HG03196 (cell line): Measurements from ENCODE around the gene SLC5A1.

Experiments
- ATAC-seq: cut with Tn5 transposase; IDR thresholded peaks from one replicate; pipeline ENCODE4 v1.9.1; 2021; ENCODE audit not compliant: unreplicated experiment

The SLC5A1 gene

DNA sequence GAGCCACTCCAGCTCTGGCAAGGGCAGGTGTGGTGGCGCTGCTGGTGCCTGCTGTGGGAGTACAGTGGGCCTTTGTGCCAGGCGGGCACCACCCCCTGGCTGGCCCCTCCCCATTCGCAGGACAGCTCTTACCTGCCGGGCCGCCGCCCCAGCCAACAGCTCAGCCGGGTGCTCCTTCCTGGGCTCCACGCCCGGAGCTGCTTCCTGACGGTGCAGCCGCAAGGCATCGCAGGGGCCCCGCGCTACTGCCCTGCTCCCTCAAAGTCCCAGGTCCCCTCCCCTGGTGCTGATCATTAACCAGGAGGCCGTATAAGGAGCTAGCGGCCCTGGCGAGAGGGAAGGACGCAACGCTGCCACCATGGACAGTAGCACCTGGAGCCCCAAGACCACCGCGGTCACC lies at the start of gene SLC5A1:
TSS of gene SLC5A1 (plus strand) at position 338 of the 400 bp plus-strand sequence. CDS start at position 359, 21 bp downstream.
- ATAC-seq = no peak

DNA sequence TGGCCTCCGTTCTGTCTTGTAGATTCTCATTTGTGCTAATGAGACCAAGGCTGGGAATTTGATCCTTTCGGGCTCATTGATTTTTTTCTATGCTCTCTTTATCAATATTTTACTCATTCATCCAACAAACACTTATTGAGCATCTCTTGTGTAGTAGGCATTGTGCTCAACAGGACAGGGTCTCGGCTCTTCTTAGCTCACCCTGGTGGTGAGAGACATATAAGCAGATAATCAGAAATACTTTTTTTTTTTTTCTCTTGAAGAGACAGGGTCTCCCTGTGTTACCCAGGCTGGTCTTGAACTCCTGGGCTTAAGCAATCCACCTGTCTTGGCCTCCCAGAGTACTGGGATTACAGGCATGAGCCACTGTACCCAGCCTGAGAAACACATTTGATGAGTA lies 48.0 kb upstream of the SLC5A1 start:
- ATAC-seq = no peak

DNA sequence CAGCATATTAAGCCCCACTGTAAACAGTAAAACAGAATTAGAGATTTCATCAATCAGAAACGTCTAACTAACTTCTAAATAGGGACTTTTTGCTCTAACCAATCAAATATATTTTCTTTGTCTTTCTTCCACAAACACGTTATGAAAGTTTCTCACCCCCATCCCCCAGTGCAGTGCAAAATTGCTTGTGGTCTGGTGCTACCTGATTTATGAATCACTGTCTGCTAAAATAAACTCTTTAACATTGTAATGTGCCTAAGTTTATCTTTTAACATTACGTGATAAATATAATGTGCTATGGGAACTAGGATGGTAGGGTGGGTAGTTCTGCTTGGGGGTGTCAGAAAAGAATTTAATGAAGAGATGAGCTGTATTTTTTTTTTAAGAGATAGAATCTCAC lies 47.3 kb upstream of the SLC5A1 start:
- no peak for ATAC-seq

DNA sequence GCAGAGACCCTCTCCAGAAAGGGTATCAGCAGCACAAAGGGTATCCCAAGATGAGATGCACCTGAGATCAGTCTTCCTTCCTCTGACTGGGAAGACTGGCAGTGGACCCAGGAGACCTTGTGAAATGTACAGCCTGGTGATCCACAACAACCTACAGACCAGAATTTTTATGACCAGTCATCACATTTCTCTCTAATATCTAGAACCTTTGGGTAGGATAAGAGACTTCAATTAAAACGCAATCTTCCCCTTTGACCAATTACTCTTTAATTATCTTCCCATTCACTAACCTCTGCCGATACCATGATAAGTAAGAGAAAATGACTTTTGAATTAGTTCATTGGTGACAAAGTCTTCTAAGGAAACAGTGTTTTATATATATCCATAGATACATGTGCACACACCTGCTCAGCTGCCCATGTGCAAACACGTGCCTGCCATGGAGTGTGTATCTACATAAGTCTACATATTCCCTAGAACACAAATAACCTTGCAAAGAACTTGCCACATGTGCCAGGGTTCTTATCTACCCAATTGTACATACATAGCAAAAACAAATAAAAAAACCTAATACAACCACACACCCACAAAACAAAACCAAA lies 44.2 kb upstream of the SLC5A1 start:
- ATAC-seq = no peak

DNA sequence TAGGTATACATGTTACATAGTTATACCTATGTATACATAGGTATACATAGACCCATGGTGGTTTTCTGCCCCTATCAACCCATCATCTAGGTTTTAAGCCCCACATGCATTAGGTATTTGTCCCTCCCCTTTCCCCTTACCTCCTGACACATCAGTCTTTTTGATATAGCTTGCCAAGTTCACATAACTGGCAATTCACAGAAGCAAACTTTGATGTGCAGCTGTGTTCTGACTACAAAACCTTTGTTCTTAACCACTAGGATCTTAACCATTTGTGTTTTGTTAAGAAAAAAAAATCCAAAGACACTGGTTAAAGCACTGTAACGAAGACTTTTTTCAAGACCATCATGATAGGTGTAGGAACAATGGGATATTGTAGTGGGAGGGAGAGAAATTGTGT lies 42.9 kb upstream of the SLC5A1 start:
- no peak for ATAC-seq

DNA sequence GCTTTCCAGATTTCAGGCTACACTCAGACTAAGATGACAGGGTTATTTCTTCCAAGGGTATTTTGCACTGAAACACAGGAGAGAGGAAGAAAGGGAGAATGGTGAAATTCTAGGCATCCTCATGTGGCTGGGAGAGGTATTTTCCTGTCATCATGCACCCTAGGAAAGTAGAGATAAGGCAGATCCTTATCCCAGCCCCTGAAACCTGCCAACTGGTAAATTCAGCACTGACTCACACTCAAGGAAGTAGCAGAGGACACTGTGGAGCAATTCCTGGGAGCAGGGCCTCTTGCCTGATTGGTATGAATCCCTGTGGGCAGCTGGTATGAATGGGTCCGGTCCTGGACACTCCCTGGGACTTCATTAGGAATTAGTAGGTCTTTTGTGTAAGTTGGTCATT lies 37.6 kb upstream of the SLC5A1 start:
- no peak for ATAC-seq

DNA sequence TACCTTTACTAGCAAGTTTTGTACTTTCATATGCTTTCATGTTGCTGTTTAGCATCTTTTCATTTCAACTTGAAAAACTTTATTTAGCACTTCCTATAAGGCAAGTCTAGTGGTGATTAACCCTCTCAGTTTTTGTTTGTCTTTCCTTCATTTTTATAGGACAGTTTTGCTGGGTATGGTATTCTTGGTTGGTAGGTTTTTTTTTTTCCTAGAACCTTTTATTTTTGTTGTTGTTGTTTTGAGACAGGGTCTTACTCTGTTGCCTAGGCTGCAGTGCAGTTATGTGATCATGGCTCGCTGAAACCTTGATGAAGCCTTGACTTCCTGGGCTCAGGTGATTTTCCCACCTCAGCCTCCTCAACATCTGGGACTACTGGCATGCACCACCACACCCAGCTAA lies 29.9 kb upstream of the SLC5A1 start:
- no peak for ATAC-seq

DNA sequence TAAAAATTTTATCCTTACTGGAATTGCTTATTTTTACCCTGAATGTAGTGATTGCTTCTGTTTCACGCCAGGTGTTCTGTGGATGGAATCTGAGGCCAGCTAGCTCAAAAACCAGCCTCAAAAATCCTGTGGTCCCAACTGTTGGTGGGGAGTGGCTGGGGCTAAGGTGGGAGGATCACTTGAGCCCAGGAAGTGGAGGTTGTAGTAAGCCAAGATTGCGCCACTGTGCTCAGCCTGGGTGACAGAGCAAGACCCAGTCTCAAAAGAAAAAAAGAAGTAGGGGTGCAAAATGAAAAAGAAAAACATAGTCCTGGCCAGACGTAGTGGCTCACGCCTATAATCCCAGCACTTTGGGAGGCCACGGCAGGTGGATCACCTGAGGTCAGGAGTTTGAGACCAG lies 27.0 kb upstream of the SLC5A1 start:
- ATAC-seq = no peak

DNA sequence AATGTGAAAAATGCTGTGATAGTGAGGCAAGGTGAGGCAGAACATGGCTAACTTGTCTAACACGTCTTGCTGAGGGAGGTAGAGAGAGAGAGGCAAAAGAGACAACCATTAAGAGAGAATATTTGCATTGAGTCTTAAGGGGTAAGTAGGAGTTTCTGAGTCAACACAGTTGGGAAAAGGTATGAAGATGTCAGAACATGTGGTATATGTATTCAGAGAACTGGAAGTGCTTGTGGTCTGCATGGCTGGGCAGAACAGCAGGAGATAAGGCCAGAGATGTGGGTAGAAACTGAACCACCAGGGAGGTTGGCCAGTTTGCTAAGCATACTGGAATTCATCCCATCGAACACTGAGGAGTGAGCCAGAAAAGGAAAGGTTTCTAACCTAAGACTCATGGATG lies 25.0 kb upstream of the SLC5A1 start:
- ATAC-seq = no peak

DNA sequence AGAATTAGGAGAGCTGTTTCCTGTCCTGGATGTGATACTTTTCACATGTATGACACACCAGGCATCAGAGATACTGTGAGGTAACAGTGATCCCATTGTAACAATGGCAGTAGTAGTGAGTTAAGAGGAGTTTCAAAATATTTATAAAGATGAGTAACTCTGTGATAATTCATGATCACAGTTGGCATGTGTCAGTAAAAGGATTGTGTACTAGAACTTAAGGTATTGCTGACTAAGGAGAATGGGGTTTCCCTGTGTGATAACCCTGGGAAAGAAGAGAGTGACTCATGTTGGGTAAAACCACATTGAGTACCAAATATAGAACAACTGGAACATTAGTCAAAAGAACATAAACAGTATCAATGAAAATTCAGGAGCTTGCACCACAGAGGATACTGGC lies 22.9 kb upstream of the SLC5A1 start:
- no peak for ATAC-seq

DNA sequence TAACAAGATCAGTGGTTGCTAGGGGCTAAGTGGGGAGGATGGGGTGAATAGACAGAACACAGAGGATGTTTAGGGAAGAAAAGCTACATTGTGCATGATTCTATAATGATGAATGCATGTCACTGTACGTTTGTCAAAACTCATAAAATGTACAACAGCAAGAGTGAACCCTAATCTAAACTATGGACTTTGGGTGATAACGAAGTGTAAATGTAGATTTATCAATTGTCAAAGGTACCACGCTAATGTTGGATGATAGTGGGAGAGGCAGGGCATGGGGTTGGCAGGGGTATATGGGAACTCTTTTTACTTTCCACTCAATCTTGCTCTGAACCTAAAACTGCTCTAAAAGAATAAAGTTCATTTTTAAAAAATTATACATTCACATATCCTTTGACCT lies 21.3 kb upstream of the SLC5A1 start:
- ATAC-seq = no peak

DNA sequence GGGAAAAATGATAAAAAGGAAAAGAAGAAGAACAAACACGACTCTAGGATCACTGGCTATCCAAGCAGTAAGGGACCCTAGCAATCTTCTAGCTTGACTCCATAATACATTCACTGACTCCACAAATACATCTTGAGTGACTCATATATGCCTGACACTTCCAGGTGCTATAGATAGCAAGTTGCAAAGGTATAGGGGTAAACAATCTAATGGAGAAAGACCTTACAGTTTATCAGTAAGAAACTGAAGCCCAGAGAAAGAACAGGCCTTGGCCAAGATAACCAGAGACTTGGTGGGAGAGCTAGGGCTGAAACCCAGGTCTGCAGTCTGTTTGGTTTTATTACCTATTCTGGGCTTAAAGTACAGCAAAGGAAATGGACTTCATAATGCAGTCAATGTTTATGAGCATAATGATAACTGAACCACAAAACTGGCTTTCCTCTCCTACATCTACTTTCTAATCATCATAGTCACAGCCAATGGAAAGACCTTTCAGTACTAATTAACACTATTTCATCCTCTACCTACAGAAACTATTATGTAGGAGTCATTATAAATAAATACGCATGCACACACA lies 19.7 kb upstream of the SLC5A1 start:
- no peak for ATAC-seq

DNA sequence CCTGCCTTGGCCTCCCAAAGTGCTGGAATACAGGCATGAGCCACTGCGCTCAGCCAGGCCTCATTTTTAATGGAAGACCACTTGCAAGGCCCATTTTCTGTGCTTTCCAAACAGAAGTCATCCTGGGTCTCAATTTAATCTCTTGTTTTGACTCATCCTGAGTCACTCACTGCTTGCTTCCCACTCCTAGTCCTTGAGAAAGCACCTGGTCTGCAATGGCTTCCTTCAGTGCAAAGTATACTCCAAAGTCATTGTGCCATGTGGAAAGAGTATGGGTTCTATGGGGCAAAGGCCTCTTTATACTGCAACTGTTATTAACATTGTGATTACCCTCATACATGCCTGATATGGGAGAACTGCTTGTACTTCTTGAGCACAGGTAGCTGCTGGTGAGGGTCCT lies 18.3 kb upstream of the SLC5A1 start:
- ATAC-seq = no peak

DNA sequence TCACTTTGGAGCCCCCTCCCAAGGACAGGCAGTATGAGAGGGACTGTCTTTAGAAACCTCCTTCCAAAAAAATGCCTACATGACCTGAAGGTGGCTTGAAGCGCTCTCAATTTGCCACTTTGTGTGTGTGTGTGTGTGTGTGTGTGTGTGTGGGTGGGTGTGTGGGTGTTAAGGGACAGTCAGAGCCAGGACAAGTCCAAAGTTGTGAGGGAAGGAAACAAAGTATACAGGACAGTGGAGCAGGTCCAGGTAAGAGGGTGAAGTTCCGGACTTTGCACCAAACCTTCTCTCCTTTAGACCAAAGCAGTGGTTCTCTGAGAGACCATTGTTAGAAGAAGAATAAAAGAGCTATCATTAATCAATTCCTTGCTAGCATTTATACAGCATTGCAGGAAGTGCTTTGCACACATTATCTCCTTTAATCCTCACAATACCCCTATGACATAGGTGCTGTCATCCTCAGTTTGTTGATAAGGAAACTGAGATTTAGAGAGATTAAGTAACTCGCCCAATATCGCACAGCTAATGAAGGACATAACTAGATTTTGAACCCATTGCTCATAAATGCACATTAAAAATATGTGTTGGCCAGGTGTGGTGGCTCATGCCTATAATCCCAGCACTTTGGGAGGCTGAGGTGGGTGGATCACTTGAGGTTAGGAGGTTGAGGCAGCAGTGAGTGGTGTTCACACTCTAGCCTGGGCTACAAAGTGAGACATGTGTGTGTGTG lies 12.4 kb upstream of the SLC5A1 start:
- no peak for ATAC-seq

DNA sequence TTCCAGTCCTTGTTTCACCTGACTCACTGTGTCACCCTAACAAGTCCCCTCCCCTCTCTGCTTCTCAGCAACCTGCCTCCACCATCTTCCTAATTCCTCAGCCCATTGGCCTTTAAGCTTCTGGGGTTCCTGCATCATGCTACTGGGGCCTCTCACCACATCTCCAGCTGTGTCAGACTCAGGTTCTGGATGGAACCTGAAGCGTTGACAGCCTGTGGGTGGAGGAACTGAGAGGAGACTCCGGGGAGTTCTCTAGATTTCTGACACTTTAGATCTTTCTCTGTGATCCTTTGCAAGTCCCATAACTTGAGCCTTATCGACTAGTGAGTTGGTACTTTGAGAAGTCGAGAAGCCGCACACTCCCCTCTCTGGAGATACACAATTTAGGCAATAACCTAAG lies 11.6 kb upstream of the SLC5A1 start:
- ATAC-seq = no peak

DNA sequence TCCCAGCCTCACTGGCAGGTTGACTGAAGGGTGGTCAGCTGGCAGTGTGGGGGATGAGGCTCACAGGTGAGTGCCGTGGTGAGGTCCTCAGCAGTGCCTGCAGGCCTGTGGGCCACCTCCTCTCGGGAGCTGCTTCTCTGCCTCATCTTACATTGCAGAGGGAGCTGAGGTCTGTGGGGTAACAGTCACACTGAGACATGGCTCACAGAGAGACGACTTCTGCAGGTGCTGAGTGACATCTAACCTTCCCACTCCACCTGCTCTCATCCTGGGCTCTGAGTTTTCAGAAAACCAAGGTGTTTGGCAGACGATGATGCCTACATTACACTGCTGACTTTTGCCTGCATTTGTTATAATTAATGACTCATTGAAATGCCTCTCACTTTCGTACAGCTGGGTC lies 8.8 kb upstream of the SLC5A1 start:
- ATAC-seq = no peak

DNA sequence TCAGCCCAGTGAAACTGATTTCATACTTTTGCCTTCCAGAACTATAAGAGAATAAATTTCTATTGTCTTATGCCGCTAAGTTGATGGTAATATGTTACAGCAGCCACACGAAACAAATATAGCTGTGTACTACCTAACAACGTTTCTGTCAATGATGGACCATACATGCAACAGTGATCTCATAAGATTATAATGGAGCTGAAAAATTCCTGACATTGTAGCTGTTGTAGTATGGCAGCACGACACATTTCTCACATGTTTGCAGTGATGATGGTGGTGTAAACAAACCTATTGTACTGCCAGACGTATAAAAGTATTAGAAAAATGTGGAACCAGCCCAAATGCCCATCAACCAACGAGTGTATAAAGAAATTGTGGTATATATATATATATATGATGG lies 5.8 kb upstream of the SLC5A1 start:
- ATAC-seq = no peak

DNA sequence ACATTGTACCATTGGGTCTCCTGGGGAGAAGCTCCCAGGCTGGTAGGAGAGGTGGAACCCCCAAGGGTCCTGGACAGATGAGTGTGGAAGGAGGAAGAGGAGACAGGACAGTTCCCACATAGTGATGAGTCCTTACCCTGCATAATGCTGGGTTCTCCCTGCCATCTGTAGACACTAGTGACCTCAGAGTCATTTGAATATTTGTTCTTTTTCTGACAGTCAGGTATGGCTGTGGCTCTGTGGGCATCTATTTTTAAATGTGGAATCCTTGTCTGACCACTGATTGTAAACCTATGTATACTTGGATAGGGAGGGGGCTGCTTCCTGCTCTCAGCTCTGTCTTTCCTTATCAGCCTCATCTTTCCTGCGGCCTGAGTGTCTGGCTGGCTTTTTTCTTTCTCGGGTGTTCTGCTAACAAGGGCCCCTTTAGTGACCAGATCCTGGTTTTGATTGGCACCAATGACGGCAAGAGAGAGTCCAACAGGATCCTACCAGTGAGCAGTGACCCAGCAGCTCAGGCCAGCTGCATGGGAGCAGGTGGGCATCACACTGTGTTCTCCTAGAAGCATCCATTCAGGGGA lies 2.6 kb upstream of the SLC5A1 start:
- ATAC-seq = no peak

DNA sequence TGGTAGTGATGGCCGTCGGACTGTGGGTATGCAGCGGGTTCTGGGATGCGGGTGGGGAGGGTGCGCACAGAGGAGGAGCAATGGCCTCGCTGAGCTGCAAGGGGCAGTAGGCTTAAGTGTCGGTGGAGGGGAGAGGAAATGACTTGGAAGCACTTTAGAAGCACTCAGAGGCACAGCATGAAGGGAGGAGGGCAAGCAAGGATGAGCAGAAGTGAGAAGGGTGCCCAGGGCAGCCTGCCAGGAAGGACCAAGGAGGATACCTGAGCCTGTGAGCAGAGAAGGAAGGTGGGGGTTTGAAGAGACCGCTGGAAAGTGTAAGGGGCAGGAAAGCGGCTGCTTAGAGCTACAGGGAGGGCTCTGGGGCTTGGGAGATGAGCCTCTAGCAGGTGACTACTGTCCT lies 330 bp downstream of the SLC5A1 start:
- no peak for ATAC-seq

DNA sequence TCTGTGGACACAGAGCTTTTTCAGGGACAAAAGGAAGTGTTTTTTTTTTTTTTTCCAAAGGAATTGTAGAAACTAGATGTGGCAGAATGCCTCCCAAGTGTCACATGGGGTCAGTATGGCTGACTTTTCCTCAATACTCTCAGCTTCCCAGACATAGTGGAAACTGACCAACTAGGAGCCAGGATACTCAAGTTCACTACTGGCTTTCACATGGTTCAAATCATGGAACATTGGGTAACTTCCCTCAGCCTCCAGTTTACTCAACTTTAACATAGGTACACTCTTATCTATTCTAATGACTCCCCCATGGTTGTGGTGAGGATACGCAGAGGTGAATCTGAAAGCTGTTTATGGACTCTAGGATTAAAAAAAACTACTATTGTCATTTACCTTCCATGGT lies 1.4 kb downstream of the SLC5A1 start:
- no peak for ATAC-seq

DNA sequence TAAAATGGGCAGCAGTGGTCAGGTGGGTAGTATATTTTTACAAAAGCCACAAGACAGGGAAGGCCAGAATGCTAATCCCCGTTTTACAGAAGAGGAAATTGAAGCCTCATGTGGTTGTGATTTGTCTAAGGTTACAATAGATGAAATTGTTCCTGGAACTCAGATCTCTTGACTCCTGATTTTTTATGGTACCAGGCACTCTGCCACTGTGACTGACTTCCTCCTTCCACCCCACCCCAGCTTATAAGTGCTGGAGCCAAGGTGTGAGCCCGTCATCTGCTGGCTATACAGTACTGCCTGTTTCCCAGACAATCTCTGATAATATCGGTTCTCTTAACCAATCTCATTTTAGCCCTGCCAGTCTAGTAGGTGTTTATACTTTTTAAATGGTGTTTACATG lies 1.9 kb downstream of the SLC5A1 start:
- ATAC-seq = no peak

DNA sequence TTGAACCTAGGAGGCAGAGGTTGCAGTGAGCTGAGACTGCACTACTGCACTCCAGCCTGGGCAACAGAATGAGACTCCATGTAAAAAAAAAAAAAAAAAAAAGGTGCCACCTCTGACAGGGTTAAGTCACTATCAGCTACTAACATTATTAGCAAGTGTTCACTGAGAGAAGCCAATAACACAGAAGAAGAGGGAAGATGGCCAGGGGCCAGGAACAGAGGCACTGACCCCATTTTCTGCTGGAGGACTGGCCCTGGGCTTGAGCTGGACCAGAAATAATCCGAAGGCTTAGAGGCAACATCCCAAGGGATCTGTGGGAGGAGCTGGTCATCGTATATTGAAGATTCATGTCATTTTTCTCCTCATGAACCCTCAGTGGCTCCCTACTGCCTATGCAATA lies 5.0 kb downstream of the SLC5A1 start:
- no peak for ATAC-seq
